Stimulated activated CD4-positive, alpha-beta T cell treated with anti-CD3 and anti-CD28 coated beads, Interleukin-12 subunit alpha, Interleukin-12 subunit beta, amount 100 ng/mL, for 48 hours (primary cell): ENCODE data around the gene GRIK3.

Experiments
- DNase-seq, 3 donors: peaks; one replicate each; pipeline ENCODE4 v3.0.0-alpha.2; 2020; ENCODE audit warnings: low read depth in 2 of 3, low spot score in 1 of 3

Gene GRIK3

DNA sequence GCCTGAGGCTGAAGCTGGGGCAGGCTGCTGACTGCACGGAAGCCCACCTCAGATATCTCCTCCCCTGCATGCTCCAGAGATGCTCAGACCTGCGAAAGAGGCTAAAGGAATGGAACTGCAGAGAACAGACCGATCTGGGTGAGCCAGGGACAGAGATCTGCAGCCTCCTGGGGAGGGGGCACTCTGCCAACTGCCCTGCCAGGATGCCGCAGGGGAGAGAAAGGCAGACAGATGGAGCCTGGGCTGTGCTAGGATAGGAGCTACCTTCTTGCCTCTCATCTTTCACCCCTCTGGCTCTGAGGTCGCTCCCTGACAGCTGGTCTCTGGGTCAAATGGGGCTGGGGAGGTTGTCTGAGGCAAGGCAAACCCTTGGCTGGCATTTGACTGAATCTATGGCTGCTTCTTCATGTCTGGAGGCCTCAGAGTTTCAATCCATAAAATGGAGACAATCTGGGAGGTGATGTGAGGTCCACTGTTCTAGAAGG, 238.2 kb downstream of the GRIK3 start:
- DNase-seq = no peak

DNA sequence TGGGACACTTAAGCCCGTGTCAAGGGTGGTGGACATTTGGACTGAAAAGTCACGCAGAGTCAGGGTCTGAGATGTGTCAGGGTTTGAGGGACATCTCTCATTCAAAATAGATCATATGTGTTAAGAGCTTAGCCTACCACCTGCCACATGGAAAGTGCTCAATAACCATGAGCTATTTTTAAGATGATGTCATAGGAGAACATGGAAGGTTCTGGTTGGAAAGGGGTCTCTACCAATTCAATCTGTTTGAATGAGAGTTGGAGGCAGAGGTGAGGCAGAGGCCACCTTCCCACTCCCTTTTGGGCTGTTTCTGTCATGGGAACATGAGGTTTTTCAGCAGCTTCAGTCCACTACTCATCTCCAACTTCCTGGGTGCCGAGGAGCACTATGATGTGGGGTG, 239.9 kb downstream of the GRIK3 start:
- no peak for DNase-seq

DNA sequence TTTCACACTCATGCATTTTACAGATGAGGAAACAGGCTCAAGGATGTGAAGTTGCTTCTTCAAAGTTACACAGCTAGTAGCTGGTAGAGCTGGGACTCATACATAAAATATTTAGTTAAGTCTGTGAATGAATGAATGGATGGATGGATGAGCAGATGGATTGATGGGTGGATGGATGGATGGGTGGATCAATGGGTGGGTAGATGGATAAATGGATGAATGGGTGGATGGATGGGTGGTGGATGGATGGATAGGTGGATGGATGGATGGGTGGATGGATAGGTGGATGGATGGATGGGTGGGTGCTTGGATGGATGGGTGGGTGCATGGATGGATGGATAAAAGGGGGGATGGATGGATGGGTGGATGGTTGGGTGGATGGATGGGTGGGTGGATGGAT, 240.9 kb downstream of the GRIK3 start:
- no peak for DNase-seq

DNA sequence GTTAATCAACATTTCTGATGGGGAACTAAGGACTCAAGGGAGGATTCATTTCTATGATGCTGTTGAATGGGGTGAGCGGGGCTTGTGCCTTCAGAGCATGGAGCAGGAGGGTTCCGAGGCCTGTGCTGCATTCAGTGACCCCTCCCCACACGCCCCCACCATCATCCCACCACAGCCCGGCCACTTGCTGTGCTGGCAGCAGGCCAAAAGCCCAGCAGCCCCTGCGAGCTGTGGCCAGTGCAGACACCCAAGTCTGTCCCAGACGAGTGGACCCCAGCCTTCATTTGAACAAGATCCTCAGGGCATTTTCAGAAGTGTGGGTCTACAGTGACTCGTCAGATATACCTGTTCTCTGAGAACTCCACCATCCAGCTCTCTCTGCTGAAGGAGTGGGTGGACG, 242.0 kb downstream of the GRIK3 start:
- no peak for DNase-seq

DNA sequence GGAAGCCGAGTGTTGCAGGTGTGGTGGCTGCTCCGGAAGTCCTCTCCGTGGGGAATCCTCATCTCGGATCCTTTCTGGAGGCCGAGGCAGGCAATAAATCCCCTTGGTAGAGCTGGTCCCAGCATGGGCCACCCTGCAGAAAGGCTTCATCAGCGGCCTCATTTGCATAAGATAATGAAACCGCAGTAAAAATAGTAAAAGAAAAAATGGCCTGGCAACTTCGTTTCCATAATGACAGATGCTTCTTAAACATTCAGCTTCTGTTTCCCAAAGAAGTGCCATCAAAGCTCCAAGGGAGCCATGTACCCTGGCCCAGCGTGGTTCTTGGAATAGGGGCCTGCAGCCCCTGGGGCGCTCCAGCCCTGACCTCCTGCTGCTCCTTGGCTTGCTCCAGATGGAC, 244.1 kb downstream of the GRIK3 start:
- DNase-seq = no peak

DNA sequence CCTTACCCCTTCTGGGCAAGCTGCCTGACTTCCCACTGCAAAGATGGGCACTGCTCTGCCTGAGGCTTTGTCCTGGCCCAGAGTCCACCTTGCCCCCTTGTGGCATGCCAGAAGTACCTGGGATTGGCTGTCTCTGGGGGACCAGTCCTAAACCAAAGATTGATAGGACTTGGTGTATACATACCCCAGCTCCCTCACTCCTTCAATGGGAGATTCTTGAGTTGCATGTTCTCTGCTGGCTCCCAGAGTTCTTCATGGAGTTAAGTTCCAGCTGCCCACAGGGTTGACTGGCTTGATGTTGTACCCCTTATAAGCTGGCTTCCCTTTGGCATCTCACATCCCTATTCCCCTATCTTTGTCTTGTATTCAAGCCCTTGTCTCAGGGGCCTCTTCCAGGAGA, 244.8 kb downstream of the GRIK3 start:
- DNase-seq = no peak

DNA sequence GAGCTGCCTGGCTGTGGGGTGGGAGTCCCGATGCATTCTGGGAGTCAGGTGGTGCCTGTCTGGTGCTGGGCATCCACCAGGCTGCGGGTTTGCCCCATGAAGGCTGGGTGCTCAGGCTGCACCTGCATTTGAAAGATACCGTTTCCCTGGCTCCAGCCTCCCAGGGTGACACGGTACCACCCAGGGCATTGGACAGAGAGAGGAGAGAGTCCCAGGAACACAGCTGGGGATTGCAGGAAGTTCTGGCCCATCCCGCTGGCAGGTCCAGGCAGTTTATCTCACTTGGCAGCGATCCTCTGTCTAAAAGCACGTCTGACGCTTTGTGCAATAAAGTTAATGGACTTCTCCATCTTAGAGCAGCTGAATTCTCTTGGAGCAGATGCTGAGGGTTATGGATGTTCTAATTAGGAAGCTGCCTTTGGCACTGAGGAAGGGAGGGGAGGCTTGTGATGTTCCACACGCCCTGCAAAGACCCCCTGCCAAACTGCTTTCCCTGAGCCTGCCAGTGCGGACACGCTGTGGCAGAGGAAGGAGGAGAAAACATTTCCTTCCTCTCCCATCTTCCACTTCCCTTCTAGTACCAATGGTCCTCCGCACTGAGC, 246.9 kb downstream of the GRIK3 start:
- DNase-seq = no peak

DNA sequence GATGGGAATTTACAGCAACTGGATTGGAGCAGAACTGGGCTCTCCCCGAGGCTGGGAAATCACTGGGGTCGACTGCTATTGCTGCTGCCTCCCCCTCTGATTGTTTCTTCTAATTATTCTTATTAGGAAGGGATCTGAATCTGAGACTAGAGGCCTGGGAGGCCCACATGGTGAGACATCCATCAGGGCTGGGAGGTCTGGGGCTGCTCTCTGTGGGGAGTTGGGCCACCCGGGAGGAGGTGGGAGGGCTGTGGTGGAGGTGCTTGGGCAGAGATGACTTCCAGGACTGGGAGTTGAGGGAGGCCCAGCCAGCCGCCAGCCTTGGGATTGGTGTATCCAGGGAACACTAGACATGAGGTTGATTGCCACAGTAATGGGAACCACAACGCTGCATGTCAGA, 247.9 kb downstream of the GRIK3 start:
- DNase-seq = no peak

DNA sequence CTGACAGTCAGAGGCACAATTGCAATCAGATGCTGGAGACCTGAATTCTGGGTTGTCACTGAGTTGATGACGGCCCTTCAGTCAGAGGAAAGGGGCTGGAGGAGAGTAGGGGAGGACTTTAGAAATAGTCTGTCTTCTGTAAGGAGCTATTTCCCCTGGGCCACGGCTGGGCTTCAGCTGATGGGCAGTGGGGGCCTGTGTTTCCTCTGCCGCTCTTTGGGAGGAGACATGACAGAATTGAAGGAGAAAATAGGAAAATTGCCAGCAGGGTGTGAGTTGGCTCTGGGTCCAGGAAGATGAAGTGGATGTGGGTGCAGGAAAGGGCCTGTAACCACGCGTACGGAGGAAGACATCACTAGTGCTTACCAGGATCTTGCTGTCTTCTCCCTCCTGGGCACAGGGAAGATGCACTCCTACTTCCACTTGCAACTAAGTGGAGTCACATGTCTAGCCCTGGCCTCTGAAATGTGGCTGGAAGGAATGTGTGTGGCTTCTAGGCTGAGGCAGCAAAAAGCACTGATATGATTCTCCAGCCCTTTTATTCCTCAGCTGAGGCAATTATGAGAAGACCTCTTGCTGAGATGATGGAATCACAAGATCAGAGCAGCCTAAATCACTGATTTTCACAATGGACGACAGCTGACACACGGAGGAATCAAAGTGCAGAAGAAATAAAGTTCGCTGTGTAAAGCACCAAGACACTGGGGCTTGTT, 250.0 kb downstream of the GRIK3 start:
- DNase-seq = no peak

DNA sequence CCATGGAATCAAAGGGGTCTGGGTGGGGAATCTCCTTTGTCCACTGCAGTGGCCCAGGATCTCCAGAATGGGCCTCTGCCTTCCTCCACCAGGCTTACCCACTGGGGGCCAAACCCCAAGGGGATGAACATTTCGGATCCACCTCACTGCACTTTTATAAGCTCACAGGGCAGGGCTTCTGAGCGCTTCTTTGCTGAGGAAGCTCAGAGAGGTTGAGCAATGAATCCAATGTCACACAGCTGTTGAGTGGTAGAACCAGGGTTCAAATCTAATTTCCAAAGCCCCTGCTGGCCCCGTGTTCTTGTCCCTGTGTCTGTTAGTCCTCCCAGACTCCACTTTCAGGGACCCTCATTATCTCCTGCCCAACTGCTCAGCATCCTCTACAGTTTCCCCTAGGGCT, 250.8 kb downstream of the GRIK3 start:
- no peak for DNase-seq

DNA sequence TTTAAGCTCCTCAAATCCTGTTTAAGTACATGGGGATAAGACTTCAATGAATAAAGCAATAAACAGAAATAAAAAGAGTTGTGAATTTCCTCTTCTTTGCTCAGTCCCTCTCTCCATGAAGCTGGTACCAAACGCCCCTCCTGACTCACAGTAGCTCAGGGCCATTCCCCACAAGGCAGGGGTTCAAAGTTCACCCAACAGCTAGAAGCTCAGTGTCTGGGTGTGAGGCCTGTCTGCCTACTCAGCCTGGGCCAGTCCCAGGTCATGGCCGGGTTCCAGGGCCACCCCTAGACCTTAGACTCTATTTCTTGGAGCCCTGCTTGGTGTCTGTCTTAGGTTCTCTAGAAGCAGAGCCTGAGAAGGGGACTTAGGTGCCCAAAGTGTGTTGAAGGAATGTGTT, 251.5 kb downstream of the GRIK3 start:
- DNase-seq = no peak

DNA sequence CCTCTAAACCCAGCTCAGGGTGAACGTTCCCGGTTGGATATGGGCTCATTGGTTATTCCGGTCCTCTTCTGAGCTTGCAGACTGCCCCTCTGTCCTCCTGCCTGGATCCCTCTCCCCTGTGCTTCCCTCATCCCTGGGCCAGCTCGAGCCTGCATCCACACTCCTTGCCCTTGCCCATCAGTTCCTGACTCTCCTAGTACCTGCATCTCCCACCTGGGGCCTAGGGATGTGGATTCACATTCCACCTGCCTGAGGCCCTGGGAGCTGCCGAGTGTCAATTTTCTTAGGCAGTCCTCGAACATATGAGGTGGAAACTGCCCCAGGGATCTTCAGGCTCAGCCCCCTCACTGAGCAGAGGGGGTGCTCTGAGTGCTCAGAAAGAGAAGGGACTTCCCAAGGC, 252.2 kb downstream of the GRIK3 start:
- DNase-seq = no peak

DNA sequence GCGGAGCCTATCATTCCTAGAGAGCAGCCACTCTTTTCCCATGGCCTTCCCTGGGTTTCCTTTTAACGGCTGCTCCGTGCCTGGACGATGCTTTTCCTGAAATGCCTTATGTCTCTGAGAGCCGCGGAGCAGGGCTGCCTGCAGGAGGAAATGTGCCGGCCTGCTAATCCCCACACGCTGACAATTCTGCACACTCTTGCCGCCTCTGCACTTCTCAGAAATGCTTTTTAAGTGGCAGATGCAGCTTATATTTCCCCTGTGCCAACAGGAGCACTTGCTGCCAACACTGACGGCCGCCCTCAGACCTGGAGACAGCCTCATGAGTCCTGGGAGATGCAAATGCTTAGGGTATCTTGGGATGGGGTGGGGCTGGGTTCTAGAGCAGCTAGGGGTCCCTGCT, 253.2 kb downstream of the GRIK3 start:
- DNase-seq = no peak

DNA sequence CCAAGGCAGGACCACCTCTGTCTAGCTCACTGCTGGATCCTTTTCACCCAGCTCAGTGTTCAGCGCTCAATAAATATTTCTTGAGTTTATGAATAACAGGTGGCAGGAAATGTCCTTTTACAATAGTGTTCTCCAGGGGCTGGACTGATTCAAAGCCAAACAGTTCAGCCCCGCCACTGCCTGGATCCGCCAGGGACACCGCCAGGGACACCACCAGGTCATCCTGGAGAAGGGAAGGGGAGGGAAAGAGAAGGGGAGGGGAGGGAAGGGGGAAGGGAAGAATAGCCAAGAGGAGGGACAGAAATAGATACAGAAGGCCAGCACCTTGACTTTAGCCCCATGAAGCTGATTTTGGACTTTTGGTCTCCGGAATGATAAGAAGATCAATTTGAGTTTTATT, 255.6 kb downstream of the GRIK3 start:
- DNase-seq = no peak

DNA sequence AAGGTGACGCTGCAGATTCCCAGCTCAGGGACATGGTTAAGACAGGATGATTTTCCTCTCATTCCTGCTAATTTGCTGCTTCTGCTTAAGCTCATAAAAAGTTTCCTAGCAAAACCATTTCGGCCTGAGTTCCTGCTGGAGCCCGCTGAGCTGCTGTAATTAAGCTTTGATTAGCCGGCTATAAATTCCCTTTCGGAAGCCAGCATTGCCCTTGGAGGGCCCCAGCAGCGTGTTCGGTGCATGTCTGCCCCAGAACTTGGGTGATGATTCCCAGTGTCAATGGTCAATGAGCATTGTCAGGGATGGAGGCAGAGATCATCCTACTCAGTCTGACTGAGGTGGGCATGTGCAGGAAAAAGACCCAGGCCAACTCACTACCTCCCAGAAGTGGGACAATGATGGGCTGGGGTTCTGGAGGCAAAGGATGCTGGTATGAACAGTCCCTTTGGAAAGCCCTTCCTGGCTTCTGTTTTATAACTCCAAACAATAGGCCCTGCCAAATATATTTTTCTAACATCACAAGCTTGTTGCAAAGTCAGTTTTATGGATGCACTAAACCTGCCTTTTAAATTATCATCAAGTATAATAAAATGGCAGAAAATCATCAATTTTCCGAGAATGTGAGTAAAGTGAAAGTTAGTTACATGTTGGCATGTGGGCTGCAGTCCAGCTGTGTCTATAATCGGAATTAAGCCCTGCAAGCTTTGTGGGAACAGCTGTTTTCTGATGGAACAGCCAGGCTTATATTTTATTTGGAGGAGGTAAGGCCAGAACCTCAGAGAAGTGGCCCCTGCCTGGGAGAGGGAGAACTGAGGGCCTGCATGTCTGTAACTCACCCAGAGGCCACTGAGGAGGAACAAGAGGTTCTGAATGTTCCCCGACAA, 257.1 kb downstream of the GRIK3 start:
- no peak for DNase-seq

DNA sequence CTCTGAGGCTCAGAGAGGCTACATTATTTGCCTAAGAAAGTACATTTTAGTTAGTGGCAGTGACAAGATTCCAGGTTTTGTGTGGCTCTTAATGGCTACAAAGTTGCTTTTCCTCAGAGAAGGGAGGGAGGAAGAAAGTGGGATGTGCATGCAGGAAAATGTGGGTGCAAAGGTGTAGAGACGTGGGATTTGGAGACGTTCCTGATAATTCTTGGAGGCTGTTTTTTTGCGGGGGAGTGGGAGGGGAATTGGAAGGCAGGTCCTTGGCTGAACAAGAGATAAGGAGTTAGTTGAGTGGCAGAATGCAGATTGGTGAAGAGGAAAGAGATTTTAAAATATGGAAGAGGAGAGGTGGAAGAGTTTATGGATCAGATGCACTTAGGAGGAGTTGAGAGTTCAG, 258.1 kb downstream of the GRIK3 start:
- DNase-seq = no peak

DNA sequence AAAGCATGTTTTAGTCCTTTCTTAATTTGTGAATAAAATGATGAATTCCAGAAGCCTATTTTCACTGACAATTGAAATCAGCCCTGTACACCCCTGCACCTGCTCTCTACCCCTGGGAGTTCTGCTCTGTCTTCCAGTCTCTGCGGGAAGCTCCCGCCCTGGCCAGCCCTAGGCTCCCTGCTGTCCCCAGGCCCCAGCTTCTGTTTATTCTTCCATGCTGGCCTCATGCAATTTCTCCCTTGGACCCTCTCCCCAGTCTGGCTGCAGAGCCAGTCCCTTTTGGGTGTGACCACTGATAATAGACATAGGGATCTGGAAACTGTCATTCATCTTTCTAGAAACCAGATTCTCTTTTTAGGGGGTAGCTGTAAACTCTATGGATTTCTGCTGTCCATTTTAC, 258.6 kb downstream of the GRIK3 start:
- no peak for DNase-seq

DNA sequence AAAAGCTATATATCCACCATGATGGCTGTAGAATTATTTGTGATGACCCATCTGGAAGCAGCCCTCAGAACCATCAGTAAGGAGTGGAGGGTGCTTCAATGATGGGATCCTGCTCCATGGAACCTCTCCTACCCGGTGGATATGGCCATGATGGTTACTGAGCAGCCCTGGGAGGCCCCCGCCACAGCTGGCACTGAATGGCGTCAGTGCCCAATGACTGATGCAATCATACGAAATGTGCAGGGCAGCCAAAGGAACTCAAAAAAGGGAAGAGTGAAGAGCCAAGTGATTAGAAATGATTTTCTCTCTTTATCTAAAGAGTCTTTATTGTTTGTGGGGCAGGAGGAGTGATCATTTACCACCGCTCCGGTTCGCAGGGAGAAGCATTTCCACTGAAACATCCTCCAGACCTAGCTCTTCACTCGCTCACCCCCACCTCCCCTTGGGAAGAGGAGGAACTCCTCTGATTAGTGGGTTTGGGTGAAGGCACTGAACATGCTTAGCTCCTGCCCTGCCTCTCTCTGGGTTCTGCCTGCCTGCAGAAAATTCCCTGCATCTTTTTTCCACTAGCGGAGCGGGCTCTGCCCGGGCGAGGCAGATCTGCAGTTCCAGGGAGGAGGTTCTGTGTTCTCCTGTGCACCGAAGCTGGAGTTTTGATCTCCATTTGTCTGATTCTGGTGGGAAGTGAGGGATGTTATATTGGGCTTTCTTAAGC, 260.3 kb downstream of the GRIK3 start:
- DNase-seq = no peak

DNA sequence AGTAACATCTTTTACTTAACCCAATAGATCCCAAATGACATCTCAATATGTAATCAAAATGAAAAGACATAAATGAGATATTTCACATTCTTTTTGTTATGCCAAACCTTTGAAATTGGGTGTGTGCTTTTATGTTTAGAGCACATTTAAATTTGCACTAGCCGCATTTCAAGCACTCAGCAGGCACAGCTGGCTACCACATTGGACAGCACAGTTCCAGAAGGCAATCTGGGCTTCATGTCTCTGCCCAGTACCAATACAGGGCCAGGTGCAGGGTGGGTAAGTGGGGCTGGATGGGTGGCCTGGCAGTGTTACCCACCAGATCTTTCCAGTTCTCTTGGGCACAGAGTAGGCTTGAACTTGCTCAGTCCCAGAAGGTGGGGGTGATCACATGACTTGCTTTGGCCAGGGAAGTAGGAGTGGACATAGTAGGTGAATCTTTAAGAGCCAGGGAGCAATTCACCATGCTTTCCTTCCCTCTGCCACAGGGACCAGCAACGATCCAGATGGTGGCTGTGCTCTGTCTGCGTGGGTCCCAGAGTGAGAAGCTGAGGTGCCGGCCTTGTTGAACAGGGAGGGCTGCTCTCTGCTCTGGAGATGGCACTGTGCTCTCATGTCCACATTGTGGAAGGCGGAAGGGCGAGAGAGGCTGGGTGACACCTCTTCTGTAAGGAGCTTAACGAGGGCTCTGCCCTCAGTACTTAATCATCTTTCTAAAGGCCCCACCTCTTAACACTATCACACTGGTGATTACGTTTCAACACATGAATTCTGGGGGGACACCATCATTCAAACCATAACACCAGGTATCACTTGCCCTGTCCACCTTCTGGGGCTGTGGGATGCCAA, 261.4 kb downstream of the GRIK3 start:
- DNase-seq = no peak

DNA sequence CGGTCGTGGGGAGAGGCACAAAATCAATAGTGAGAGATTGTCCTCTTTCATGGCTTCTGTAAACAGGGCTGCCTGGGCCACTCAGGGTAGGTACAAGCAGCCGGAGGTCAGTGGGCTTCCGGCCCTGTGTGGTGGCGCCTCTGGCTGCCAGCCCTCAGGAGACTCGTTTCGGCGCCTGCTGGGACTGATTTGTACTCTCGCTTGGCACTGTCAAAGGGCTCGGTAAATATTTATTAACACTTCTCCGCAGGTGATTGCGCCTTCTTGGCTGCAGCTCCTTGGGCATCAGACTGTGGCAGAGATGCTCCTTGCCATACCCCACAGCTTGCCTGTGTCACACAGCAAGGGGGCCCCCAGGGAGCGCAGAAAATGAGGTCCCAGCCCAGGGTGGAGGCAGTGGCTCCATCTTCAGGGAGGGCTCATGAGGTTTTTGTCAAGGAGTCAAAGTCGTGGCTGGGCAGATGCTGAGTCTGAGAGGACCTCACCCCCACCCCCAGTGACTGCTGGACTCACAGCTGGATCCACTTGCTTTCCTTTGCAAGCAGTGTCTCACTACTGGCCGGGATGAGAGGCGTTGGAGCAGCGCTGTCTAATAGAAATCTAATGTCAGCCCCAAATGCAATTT, 262.5 kb downstream of the GRIK3 start:
- no peak for DNase-seq
